H1 (cell line): ENCODE measurements around the gene ZMIZ1. TPM values are rescaled to one million over a fixed set of nuclear protein-coding genes. Genes with fewer than 3 reads are reported as not detected.
A peak's percentile ranks its signal among the peaks of the same experiment; 100 is the strongest.

Experiments used
- CTCF ChIA-PET: fragments of 300-600 bp; sonication (Branson Sonifier 250); formaldehyde crosslinking; loops from one replicate; lab custom pipeline; 2021; ENCODE audit not compliant: partially characterized antibody; lab: Charles Lee
- POLR2A ChIA-PET: fragments of 300-600 bp; sonication (Branson Sonifier 250); formaldehyde crosslinking; loops from one replicate; lab custom pipeline; 2021; ENCODE audit warnings: inconsistent platforms; ENCODE audit not compliant: partially characterized antibody; lab: Charles Lee
- DNase-seq, 2 experiments: peaks; one replicate each; pipeline versions ENCODE4 v3.0.0 to v3.0.0-alpha.2; 2010 to 2022; ENCODE audit warnings: low spot score in 2 of 2, low read depth in 1 of 2, mixed read lengths in 1 of 2
- FAIRE-seq: peaks from 2 replicates; lab custom pipeline; 2011; peaks lifted over from hg19 to GRCh38; lab: Jason Lieb, UNC
- H2AFZ ChIP-seq: 2 replicates; pipeline ENCODE4 v1.8.1; 2012; ENCODE audit warnings: low read length, inconsistent platforms
- H2AK5ac ChIP-seq: 2 replicates; pipeline ENCODE4 v1.6.1; 2013; ENCODE audit warnings: low read depth, low read length
- H2BK120ac ChIP-seq: replicated peaks from 2 replicates; pipeline ENCODE3; 2013; ENCODE audit warnings: low read depth, low read length, inconsistent platforms
- H2BK12ac ChIP-seq: 2 replicates; pipeline ENCODE4 v1.6.1; 2013; ENCODE audit warnings: low read depth, low read length
- H2BK15ac ChIP-seq: 2 replicates; pipeline ENCODE4 v1.6.1; 2013; ENCODE audit warnings: low read length
- H2BK20ac ChIP-seq: 2 replicates; pipeline ENCODE4 v1.6.1; 2013; ENCODE audit warnings: low read length
- H2BK5ac ChIP-seq: 2 replicates; pipeline ENCODE4 v1.6.1; 2013; ENCODE audit warnings: low read depth, low read length
- H3K14ac ChIP-seq: 2 replicates; pipeline ENCODE4 v1.6.1; 2013; ENCODE audit warnings: inconsistent platforms; ENCODE audit not compliant: insufficient read length
- H3K18ac ChIP-seq: 2 replicates; pipeline ENCODE4 v1.6.1; 2013; ENCODE audit warnings: low read length; ENCODE audit errors: extremely low read depth
- H3K23ac ChIP-seq: 2 replicates; pipeline ENCODE4 v1.6.1; 2013; ENCODE audit warnings: inconsistent platforms; ENCODE audit not compliant: insufficient read length
- H3K23me2 ChIP-seq: 2 replicates; pipeline ENCODE4 v1.6.1; 2013; ENCODE audit warnings: low read depth, low read length
- H3K27ac ChIP-seq: 2 replicates; pipeline ENCODE4 v1.6.1; 2011; ENCODE audit warnings: low read depth, low read length, inconsistent platforms
- H3K27me3 ChIP-seq, 4 experiments: replicated peaks in 1 of 4; 1 replicate in 1 of 4; 2 replicates in 3 of 4; pipeline versions ENCODE4 v1.6.1 to v1.8.1; 2011 to 2013; ENCODE audit warnings: low read length in 3 of 4, mild to moderate bottlenecking in 3 of 4, inconsistent platforms in 2 of 4, mixed read lengths in 2 of 4, moderate library complexity in 1 of 4; ENCODE audit not compliant: control insufficient read depth in 3 of 4, insufficient read depth in 3 of 4; ENCODE audit errors: extremely low read depth in 1 of 4
- H3K36me3 ChIP-seq, 4 experiments: 2 replicates each; pipeline versions ENCODE4 v1.6.1 to v1.8.1; 2011 to 2013; ENCODE audit warnings: mild to moderate bottlenecking in 4 of 4, low read length in 3 of 4, moderate library complexity in 2 of 4, control low read depth in 1 of 4, inconsistent platforms in 1 of 4; ENCODE audit not compliant: insufficient read depth in 4 of 4, control insufficient read depth in 2 of 4
- H3K4ac ChIP-seq: replicated peaks from 2 replicates; pipeline ENCODE3; 2013; ENCODE audit warnings: low read length, low read depth, mixed read lengths, inconsistent platforms; ENCODE audit not compliant: insufficient read length
- H3K4me1 ChIP-seq, 4 experiments: replicated peaks in 1 of 4; 1 replicate in 1 of 4; 2 replicates in 3 of 4; pipeline versions ENCODE4 v1.6.1 to v1.8.1; 2011 to 2013; ENCODE audit warnings: low read length in 3 of 4, inconsistent platforms in 2 of 4, mixed read lengths in 1 of 4; ENCODE audit not compliant: insufficient read depth in 4 of 4, control insufficient read depth in 3 of 4
- H3K4me2 ChIP-seq, 2 experiments: 2 replicates each; pipeline versions ENCODE4 v1.6.1 to v1.8.1; 2011 to 2013; ENCODE audit warnings: low read depth in 2 of 2, low read length in 2 of 2, control low read depth in 1 of 2, inconsistent platforms in 1 of 2, mild to moderate bottlenecking in 1 of 2; ENCODE audit not compliant: insufficient read depth in 1 of 2
- H3K4me3 ChIP-seq, 4 experiments: fragments of 200-600, 300-600 bp in 1 of 4; sonication (generic), shearing (Covaris generic), sonication (Bioruptor Twin) in 1 of 4; 2 replicates each; pipeline versions ENCODE4 v1.5.1 to v1.8.1; 2011 to 2016; ENCODE audit warnings: low read length in 4 of 4, low read depth in 3 of 4, control low read depth in 2 of 4, inconsistent platforms in 2 of 4, mild to moderate bottlenecking in 2 of 4, mixed read lengths in 1 of 4, moderate library complexity in 1 of 4; ENCODE audit not compliant: insufficient read depth in 2 of 4; ENCODE audit errors: extremely low read depth in 1 of 4
- H3K56ac ChIP-seq: replicated peaks from 2 replicates; pipeline ENCODE3; 2013; ENCODE audit warnings: low read depth, mild to moderate bottlenecking, mixed read lengths, low read length, inconsistent platforms; ENCODE audit not compliant: insufficient read length
- H3K79me1 ChIP-seq: 2 replicates; pipeline ENCODE4 v1.6.1; 2013; ENCODE audit warnings: low read depth, low read length, control low read depth
- H3K79me2 ChIP-seq, 2 experiments: 2 replicates each; pipeline versions ENCODE4 v1.6.1 to v1.8.1; 2012 to 2013; ENCODE audit warnings: low read length in 2 of 2, mild to moderate bottlenecking in 2 of 2, inconsistent platforms in 1 of 2; ENCODE audit not compliant: insufficient read depth in 2 of 2, control insufficient read depth in 1 of 2
- H3K9ac ChIP-seq, 4 experiments: replicated peaks in 1 of 4; 1 replicate in 1 of 4; 2 replicates in 3 of 4; pipeline versions ENCODE4 v1.6.1 to v1.8.1; 2011 to 2013; ENCODE audit warnings: low read depth in 3 of 4, low read length in 3 of 4, control low read depth in 2 of 4, mild to moderate bottlenecking in 2 of 4, moderate library complexity in 2 of 4, inconsistent platforms in 1 of 4; ENCODE audit errors: extremely low read depth in 1 of 4
- H3K9me3 ChIP-seq, 2 experiments: 2 replicates each; pipeline versions ENCODE4 v1.6.1 to v1.8.1; 2012 to 2013; ENCODE audit warnings: mild to moderate bottlenecking in 2 of 2, moderate library complexity in 2 of 2, control low read depth in 1 of 2, inconsistent platforms in 1 of 2, low read depth in 1 of 2, low read length in 1 of 2, mixed read lengths in 1 of 2; ENCODE audit not compliant: insufficient read depth in 2 of 2
- H4K20me1 ChIP-seq, 2 experiments: replicated peaks in 1 of 2; 2 replicates each; pipeline versions ENCODE3 to v1.8.1; 2011 to 2013; ENCODE audit warnings: inconsistent platforms in 2 of 2, low read length in 2 of 2, mild to moderate bottlenecking in 1 of 2; ENCODE audit not compliant: insufficient read depth in 2 of 2, control insufficient read depth in 1 of 2
- H4K5ac ChIP-seq: 2 replicates; pipeline ENCODE4 v1.6.1; 2013; ENCODE audit warnings: low read length, low read depth, mixed read lengths, inconsistent platforms; ENCODE audit not compliant: insufficient read length
- H4K8ac ChIP-seq: 2 replicates; pipeline ENCODE4 v1.8.0; 2013; ENCODE audit warnings: mild to moderate bottlenecking, moderate library complexity, low read length, inconsistent platforms; ENCODE audit not compliant: insufficient read depth; ENCODE audit errors: extremely low read depth
- H4K91ac ChIP-seq: replicated peaks from 2 replicates; pipeline ENCODE3; 2013; ENCODE audit warnings: low read length, mixed read lengths, inconsistent platforms; ENCODE audit not compliant: insufficient read length
- CTCF ChIP-seq, 3 experiments: IDR thresholded peaks; 1 replicate in 2 of 3; 2 replicates in 1 of 3; pipeline versions ENCODE4 v1.5.1 to v1.6.1; 2011; ENCODE audit warnings: low read length in 3 of 3, mild to moderate bottlenecking in 3 of 3, inconsistent platforms in 2 of 3, low read depth in 1 of 3, moderate library complexity in 1 of 3; ENCODE audit not compliant: insufficient read depth in 1 of 3; ENCODE audit errors: control extremely low read depth in 1 of 3
- GABPA ChIP-seq: IDR thresholded peaks from 2 replicates; pipeline ENCODE4 v1.6.1; 2011; ENCODE audit warnings: mild to moderate bottlenecking, low read length, moderate library complexity, borderline replicate concordance; ENCODE audit not compliant: insufficient read depth
- NRF1 ChIP-seq: IDR thresholded peaks from 2 replicates; pipeline ENCODE4 v1.6.1; 2011; ENCODE audit warnings: mild to moderate bottlenecking, low read depth, low read length, improper control_type of control experiment
- RAD21 ChIP-seq, 2 experiments: IDR thresholded peaks in 1 of 2; conservative IDR thresholded peaks in 1 of 2; 2 replicates each; pipeline ENCODE4 v1.6.1; 2011; ENCODE audit warnings: low read depth in 2 of 2, low read length in 2 of 2, improper control_type of control experiment in 1 of 2, inconsistent platforms in 1 of 2, mild to moderate bottlenecking in 1 of 2, moderate library complexity in 1 of 2
- WGBS, 2 experiments: shearing (Covaris generic) in 1 of 2; methylation state at CpG; one replicate each; pipeline versions ENCODE4 v1.1.6 to v1.1.7; 2013 to 2015; ENCODE audit warnings: low lambda C conversion rate in 2 of 2, mixed read lengths in 2 of 2, inconsistent platforms in 1 of 2, low coverage in 1 of 2, missing lambda C conversion rate in 1 of 2; ENCODE audit not compliant: insufficient replicate concordance in 2 of 2, insufficient coverage in 1 of 2, insufficient read length in 1 of 2; ENCODE audit errors: extremely low coverage in 1 of 2, missing lambda C conversion rate in 1 of 2; 5-methylcytosine and 5-hydroxymethylcytosine counted together
- polyA plus RNA-seq, 7 experiments: library from polyadenylated mRNA; depleted of rRNA in 3 of 7; stranded (reverse) in 5 of 7; unstranded in 2 of 7; fragments of >200 nt in 5 of 7; fragments of 200-250 nt in 2 of 7; gene quantifications; 1 replicate in 5 of 7; 2 replicates in 1 of 7; 4 replicates in 1 of 7; pipeline versions ENCODE4 v1.2.1 to v1.2.3, GENCODE V29; 2011 to 2013; ENCODE audit warnings: missing spikeins in 2 of 7, mixed read lengths in 2 of 7
- total RNA-seq: library from RNA; stranded (reverse); fragmentation: NEBNext Ultra II Directional; extraction: Animal tissue kit (Norgen Biotek cat#: 25700); gene quantifications from 2 replicates; pipeline ENCODE4 v1.2.1, GENCODE V29; 2021

ZMIZ1 gene
- total and polyA plus RNA-seq, 2 of the 8 experiments (the other 6 are each of a cell fraction or from before 2014, with no cell fraction given): 8.1 to 28.0 TPM

- Histone ChIP-seq H3K79me1 (peaks cover 57% of the 10 kb centered on the region), H3K4me1 (peaks cover 0 to 39% (median 14%) of the 10 kb centered on the region in 4 experiments; a peak in 6 of 7 replicates), H4K5ac (no peak overlapping the region), H3K79me2 (peaks cover 13 to 97% of the 10 kb centered on the region in 2 experiments), H2BK5ac (no peak overlapping the region; the same call in 1 of the 2 replicates), H3K56ac (no peak overlapping the region), H3K4me3 (no peak overlapping the region), H3K18ac (peak overlapping the region; percentile 56; the same call in 1 of the 2 replicates), H3K36me3 (no peaks in the 10 kb centered on the region), H3K23ac (no peak overlapping the region)
- DNase-seq (no peak), FAIRE-seq (no peak)
- POLR2A ChIA-PET: interaction anchor here (0.7 to 1.5 kb wide), 2 partner anchors 9 to 26 kb away, joined by 3 to 4 read pairs; no protein-coding TSS in a partner anchor
- TF ChIP-seq CTCF (IDR thresholded peaks at IDR 0.05; ENCODE audit: control extremely low read depth in 1 of 3, insufficient read depth in 1 of 3, low read depth in 1 of 3, low read length in 3 of 3): no peak
- TF ChIP-seq RAD21 (IDR thresholded peaks at IDR 0.05 in 1 of 2, conservative IDR thresholded peaks at IDR 0.05 in 1 of 2; ENCODE audit: low read depth in 2 of 2, low read length in 2 of 2): no peak
- no peak for TF ChIP-seq GABPA
- no peak for TF ChIP-seq NRF1
- TF ChIP-seq, all 59 proteins: peak for 0
- Histone ChIP-seq H2AFZ (no peak overlapping the region), H4K91ac (no peak overlapping the region), H3K4ac (no peak overlapping the region), H3K14ac (no peak overlapping the region), H3K4me2 (no peak overlapping the region), H4K20me1 (peaks cover 13 to 50% of the 10 kb centered on the region in 2 experiments), H4K8ac (no peak overlapping the region; the same call in 1 of the 2 replicates), H2BK15ac (no peak overlapping the region), H2BK12ac (no peak overlapping the region), H3K27ac (no peak overlapping the region), H2BK120ac (no peak overlapping the region), H3K27me3 (no peaks in the 10 kb centered on the region), H3K23me2 (no peaks in the 10 kb centered on the region), H2AK5ac (peak overlapping the region; percentile 48; the same call in 1 of the 2 replicates), H3K9me3 (no peaks in the 10 kb centered on the region), H2BK20ac (no peak overlapping the region), H3K9ac (no peak overlapping the region)
- CTCF ChIA-PET: interaction anchor here (1.0 to 2.1 kb wide), 14 partner anchors 9 to 441 kb away, joined by 3 to 8 read pairs (median 4); no protein-coding TSS in a partner anchor
- 84% methylated on average over 10 of the region's 10 CpGs; no CpG with 5 or more reads in 1 of the 2 experiments for WGBS, 2 experiments
These were observed 29.8 kb downstream of the ZMIZ1 start for GRCh38 chr10:79098596-79099015.
